Natural killer cell (primary cell): Measurements from ENCODE around the gene TYW3. TPM values are rescaled to one million over a fixed set of nuclear protein-coding genes. Genes with fewer than 3 reads are reported as not detected.
"Not testable (repeated sequence)": the region's sequence is repeated elsewhere in the genome, so short reads cannot be mapped to it uniquely, and the experiment has no call there.

Source experiments
- ATAC-seq, 3 donors: fragments of 150-1000 bp in 2 of 3; fragments of 200-7000 bp in 1 of 3; cut with Tn5 transposase; 1 replicate in 1 of 3; 2 replicates in 2 of 3; pipeline ENCODE4 v1.10.0; 2021; ENCODE audit warnings: mild to moderate bottlenecking in 2 of 3, moderate library complexity in 2 of 3
- DNase-seq, 2 donors: peaks; one replicate each; pipeline versions ENCODE4 v3.0.0 to v3.0.0-alpha.2; 2013 to 2021; ENCODE audit warnings: mixed read lengths in 1 of 2
- H3K27ac ChIP-seq: one replicate; pipeline ENCODE4 v1.5.1; 2013; ENCODE audit warnings: mild to moderate bottlenecking, low read length
- H3K27me3 ChIP-seq: one replicate; pipeline ENCODE4 v1.6.1; 2013; ENCODE audit warnings: low read length; ENCODE audit not compliant: control insufficient read depth, insufficient read depth
- H3K36me3 ChIP-seq: one replicate; pipeline ENCODE4 v1.6.1; 2013; ENCODE audit warnings: low read length; ENCODE audit not compliant: control insufficient read depth, insufficient read depth
- H3K4me1 ChIP-seq: one replicate; pipeline ENCODE4 v1.6.1; 2013; ENCODE audit warnings: low read length; ENCODE audit not compliant: control insufficient read depth, insufficient read depth
- H3K4me3 ChIP-seq: one replicate; pipeline ENCODE4 v1.5.1; 2013; ENCODE audit warnings: low read length
- H3K9me3 ChIP-seq: one replicate; pipeline ENCODE4 v1.6.1; 2013; ENCODE audit warnings: low read length; ENCODE audit not compliant: control insufficient read depth, insufficient read depth
- H3K27ac Mint-ChIP-seq, 2 donors: one replicate each; pipeline ENCODE4 v1.8.0; 2022; ENCODE audit warnings: mild to moderate bottlenecking in 2 of 2, mixed read lengths in 2 of 2, moderate library complexity in 1 of 2
- H3K27me3 Mint-ChIP-seq, 2 donors: one replicate each; pipeline ENCODE4 v1.8.0; 2022; ENCODE audit warnings: low read depth in 2 of 2, mixed read lengths in 2 of 2
- H3K36me3 Mint-ChIP-seq: one replicate; pipeline ENCODE4 v1.8.0; 2022; ENCODE audit warnings: mixed read lengths
- H3K4me1 Mint-ChIP-seq, 2 donors: one replicate each; pipeline ENCODE4 v1.8.0; 2022; ENCODE audit warnings: mixed read lengths in 2 of 2
- H3K4me3 Mint-ChIP-seq: one replicate; pipeline ENCODE4 v1.8.0; 2022; ENCODE audit warnings: mild to moderate bottlenecking, moderate library complexity, mixed read lengths
- H3K9me3 Mint-ChIP-seq, 2 donors: one replicate each; pipeline ENCODE4 v1.8.0; 2022; ENCODE audit warnings: mixed read lengths in 2 of 2
- CTCF ChIP-seq: fragments of 200-600 bp; IDR thresholded peaks from one replicate; pipeline ENCODE4 v1.8.0; 2022; ENCODE audit warnings: antibody characterized with exemption
- WGBS: methylation state at CpG from one replicate; pipeline ENCODE4 v1.1.7; 2013; ENCODE audit warnings: missing lambda C conversion rate; ENCODE audit not compliant: insufficient coverage; 5-methylcytosine and 5-hydroxymethylcytosine counted together
- intact Hi-C: fragments of 100-400 bp; cut with micrococcal nuclease; formaldehyde crosslinking; loops from one replicate; pipeline ENCODE4 v1.14.2; 2022
- total RNA-seq, 4 donors: library from RNA; stranded (reverse); fragments of 120-200 nt in 1 of 4; gene quantifications; one replicate each; pipeline versions ENCODE4 v1.2.3 to v1.2.4, GENCODE V29; 2013 to 2022

TYW3 gene
- total RNA-seq, 3 donors from 2014 or later (not counting 1 experiment from before 2014, with no cell fraction given): 8.1 to 14.0 (median 8.3) TPM

- H3K4me1 Mint-ChIP-seq: peaks cover 40 to 44% of the 10 kb centered on the region in 2 donors
- 31% methylated on average over 7 of the region's 11 CpGs for WGBS
These were observed 892 bp downstream of the TYW3 start for GRCh38 chr1:74733604-74734484.

GRCh38 chr1:74737333-74737732 is 4.4 kb downstream of the TYW3 start:
- Histone ChIP-seq H3K4me1 (peaks cover 5% of the 10 kb centered on the region), H3K36me3 (peaks cover 36% of the 10 kb centered on the region), H3K27me3 (no peaks in the 10 kb centered on the region), H3K4me3 (no peak overlapping the region), H3K27ac (no peak overlapping the region), H3K9me3 (no peaks in the 10 kb centered on the region)
- intact Hi-C loops: no loop called here
- WGBS: 98% methylated on average over 4 of the region's 4 CpGs
- Mint-ChIP-seq H3K9me3 (peaks cover 2% of the 10 kb centered on the region in 2 donors), H3K27ac (no peak overlapping the region), H3K4me3 (no peak overlapping the region), H3K27me3 (no peaks in the 10 kb centered on the region), H3K36me3 (peaks cover 21% of the 10 kb centered on the region), H3K4me1 (peaks cover 22 to 27% of the 10 kb centered on the region in 2 donors)
- ATAC-seq (no peak), DNase-seq (no peak)
- no peak for TF ChIP-seq CTCF

More at GRCh38 chr1:74733604-74734484, 892 bp downstream of the TYW3 start:
- peak; percentile 19 to 82 for DNase-seq
- Histone ChIP-seq H3K27me3 (no peaks in the 10 kb centered on the region), H3K9me3 (no peaks in the 10 kb centered on the region), H3K4me1 (peaks cover 13% of the 10 kb centered on the region), H3K36me3 (peaks cover 19% of the 10 kb centered on the region), H3K27ac (peak overlapping the region; percentile 78), H3K4me3 (peak overlapping the region; percentile 66)
- Mint-ChIP-seq H3K27me3 (no peaks in the 10 kb centered on the region), H3K9me3 (no peaks in the 10 kb centered on the region), H3K36me3 (no peaks in the 10 kb centered on the region), H3K4me3 (peak overlapping the region; percentile 99), H3K27ac (peak overlapping the region; percentile 86 to 98)
- ATAC-seq: peak; percentile 71 to 87 (median 72)
- intact Hi-C loops: loop anchor here (5.0 kb wide), 1 partner anchor 537 kb away; the partner anchor contains the start of genes FPGT and LRRIQ3
- TF ChIP-seq CTCF: peak; percentile 72

- ATAC-seq, H3K27me3 ChIP-seq, DNase-seq, H3K4me3 ChIP-seq, H3K4me1 Mint-ChIP-seq, H3K27ac Mint-ChIP-seq, H3K27ac ChIP-seq, intact Hi-C loops, H3K4me1 ChIP-seq, H3K9me3 ChIP-seq, H3K27me3 Mint-ChIP-seq, H3K9me3 Mint-ChIP-seq, H3K4me3 Mint-ChIP-seq: not testable (repeated sequence)
- WGBS: 96% methylated on average over 12 of the region's 13 CpGs
- H3K36me3 ChIP-seq: peaks cover 36% of the 10 kb centered on the region
- peaks cover 21% of the 10 kb centered on the region for H3K36me3 Mint-ChIP-seq
These were observed 7.5 kb downstream of the TYW3 start for GRCh38 chr1:74740307-74740980.

GRCh38 chr1:74745247-74745646 is 12.3 kb downstream of the TYW3 start:
- ATAC-seq, H3K4me3 ChIP-seq: not testable (repeated sequence)

More at GRCh38 chr1:74745247-74745646, 12.3 kb downstream of the TYW3 start:
- H3K4me3 Mint-ChIP-seq, H3K27me3 ChIP-seq, H3K9me3 Mint-ChIP-seq, H3K4me1 Mint-ChIP-seq, DNase-seq, H3K27ac Mint-ChIP-seq, H3K4me1 ChIP-seq, H3K36me3 Mint-ChIP-seq, intact Hi-C loops, H3K27ac ChIP-seq, H3K9me3 ChIP-seq, H3K27me3 Mint-ChIP-seq: not testable (repeated sequence)
- 94% methylated on average over 6 of the region's 6 CpGs for WGBS
- peaks cover 17% of the 10 kb centered on the region for H3K36me3 ChIP-seq
